PC-9 (cell line): ENCODE results near the gene CACNG5. TPM values are rescaled to one million over a fixed set of nuclear protein-coding genes. Genes with fewer than 3 reads are reported as not detected.
A peak's percentile ranks its signal among the peaks of the same experiment; 100 is the strongest.

Source experiments
- BruUV-seq: library from RNA; stranded (reverse); fragments of 400-500 nt; replicated peaks from 2 replicates; lab custom pipeline; 2021; lab: Mats Ljungman, UMichigan
- CTCF ChIA-PET: fragments of 300-600 bp; sonication (Branson Sonifier 250); formaldehyde crosslinking; loops from one replicate; lab custom pipeline; 2022; ENCODE audit warnings: antibody characterized with exemption; lab: Charles Lee
- POLR2A ChIA-PET: fragments of 300-600 bp; sonication (Branson Sonifier 250); formaldehyde crosslinking; loops from one replicate; lab custom pipeline; 2022; ENCODE audit warnings: antibody characterized with exemption; ENCODE audit not compliant: unreplicated experiment; lab: Charles Lee
- DNase-seq, 2 experiments: peaks; one replicate each; pipeline versions ENCODE4 v3.0.0 to v3.0.0-alpha.2; 2015 to 2022; ENCODE audit warnings: mixed read lengths in 1 of 2
- H2AFZ ChIP-seq: fragments of 200-600 bp; sonication (generic); 2 replicates; pipeline ENCODE4 v1.8.1; 2017; ENCODE audit warnings: antibody characterized with exemption
- H3F3A ChIP-seq: fragments of 200-600 bp; sonication (generic); 2 replicates; pipeline ENCODE4 v1.8.1; 2017; ENCODE audit warnings: antibody characterized with exemption, mild to moderate bottlenecking, low read depth; ENCODE audit not compliant: insufficient read depth
- H3K27ac ChIP-seq: fragments of 200-600 bp; sonication (generic); 2 replicates; pipeline ENCODE4 v1.6.1; 2016; ENCODE audit warnings: mixed run types
- H3K27me3 ChIP-seq: fragments of 200-600 bp; sonication (generic); 2 replicates; pipeline ENCODE4 v1.6.1; 2016; ENCODE audit warnings: low read depth, mixed run types; ENCODE audit not compliant: insufficient read depth
- H3K36me3 ChIP-seq: fragments of 200-600 bp; sonication (generic); 2 replicates; pipeline ENCODE4 v1.6.1; 2016; ENCODE audit warnings: low read depth, mixed run types
- H3K4me1 ChIP-seq: fragments of 200-600 bp; sonication (generic); replicated peaks from 2 replicates; pipeline ENCODE4 v1.6.1; 2016; ENCODE audit warnings: mixed run types; ENCODE audit not compliant: insufficient read depth
- H3K4me2 ChIP-seq: fragments of 200-600 bp; sonication (generic); 2 replicates; pipeline ENCODE4 v1.6.1; 2017; ENCODE audit warnings: mixed run types
- H3K4me3 ChIP-seq: fragments of 200-600 bp; sonication (generic); 2 replicates; pipeline ENCODE4 v1.6.1; 2016; ENCODE audit warnings: mixed run types
- H3K79me2 ChIP-seq: fragments of 200-600 bp; sonication (generic); 2 replicates; pipeline ENCODE4 v1.6.1; 2017; ENCODE audit warnings: low read depth, mixed run types
- H3K9me2 ChIP-seq: fragments of 200-600 bp; sonication (generic); 2 replicates; pipeline ENCODE4 v1.8.1; 2017; ENCODE audit warnings: mild to moderate bottlenecking; ENCODE audit not compliant: insufficient read depth
- H3K9me3 ChIP-seq: fragments of 200-600 bp; sonication (generic); 2 replicates; pipeline ENCODE4 v1.8.1; 2016; ENCODE audit warnings: low read depth; ENCODE audit not compliant: insufficient read depth
- H4K20me1 ChIP-seq: fragments of 200-600 bp; sonication (generic); 2 replicates; pipeline ENCODE4 v1.8.1; 2017; ENCODE audit not compliant: insufficient read depth
- CTCF ChIP-seq: fragments of 200-600 bp; sonication (generic); conservative IDR thresholded peaks from 2 replicates; pipeline ENCODE4 v1.6.1; 2017; ENCODE audit warnings: mixed run types, antibody characterized with exemption, mild to moderate bottlenecking, moderate library complexity
- EZH2 ChIP-seq: fragments of 200-600 bp; sonication (generic); IDR thresholded peaks from 2 replicates; pipeline ENCODE4 v1.8.0; 2017; ENCODE audit warnings: antibody characterized with exemption, low read depth
- intact Hi-C: fragments of 100-400 bp; cut with micrococcal nuclease; formaldehyde crosslinking; loops from one replicate; pipeline ENCODE4 v1.10.0; 2022; ENCODE audit not compliant: unreplicated experiment
- total RNA-seq: library from RNA; stranded (reverse); gene quantifications from 2 replicates; pipeline ENCODE4 v1.2.3, GENCODE V29; 2021

The CACNG5 gene
- total RNA-seq, 1 experiment from 2014 or later: not detected

GRCh38 chr17:66841328-66841727, 6.4 kb downstream of the CACNG5 start:
- POLR2A ChIA-PET: no interaction called here
- H3K4me1 ChIP-seq: no peaks in the 10 kb centered on the region
- no TSS peak for BruUV-seq
- no peaks in the 10 kb centered on the region for H3K9me2 ChIP-seq
- TF ChIP-seq CTCF (peak; percentile 50; the same call in 1 of the 2 replicates), EZH2 (no peak)
- CTCF ChIA-PET: no interaction called here
- no peak overlapping the region for H2AFZ ChIP-seq
- H3K4me2 ChIP-seq: no peak overlapping the region
- no peak for DNase-seq
- no peaks in the 10 kb centered on the region for H3F3A ChIP-seq
- H3K79me2 ChIP-seq: no peaks in the 10 kb centered on the region
- H4K20me1 ChIP-seq: no peaks in the 10 kb centered on the region
- H3K4me3 ChIP-seq: no peak overlapping the region
- no peaks in the 10 kb centered on the region for H3K36me3 ChIP-seq
- peaks cover 63% of the 10 kb centered on the region for H3K27me3 ChIP-seq
- H3K9me3 ChIP-seq: no peaks in the 10 kb centered on the region
- no peak overlapping the region for H3K27ac ChIP-seq
- intact Hi-C loops: no loop called here

- H3K27me3 ChIP-seq: peaks cover 63% of the 10 kb centered on the region
- no peaks in the 10 kb centered on the region for H3K79me2 ChIP-seq
- H2AFZ ChIP-seq: no peak overlapping the region
- intact Hi-C loops: no loop called here
- no peaks in the 10 kb centered on the region; the same call in 1 of the 2 replicates for H3K9me3 ChIP-seq
- POLR2A ChIA-PET: no interaction called here
- DNase-seq: no peak
- no peaks in the 10 kb centered on the region for H4K20me1 ChIP-seq
- no peaks in the 10 kb centered on the region for H3K9me2 ChIP-seq
- no peak overlapping the region for H3K4me3 ChIP-seq
- no TSS peak for BruUV-seq
- CTCF ChIA-PET: no interaction called here
- no peak overlapping the region for H3K27ac ChIP-seq
- TF ChIP-seq EZH2 (no peak), CTCF (peak; percentile 6; the same call in 1 of the 2 replicates)
- no peaks in the 10 kb centered on the region for H3F3A ChIP-seq
- H3K4me1 ChIP-seq: no peaks in the 10 kb centered on the region
- H3K4me2 ChIP-seq: no peak overlapping the region
- no peaks in the 10 kb centered on the region for H3K36me3 ChIP-seq
Measured at GRCh38 chr17:66841744-66842143, 6.8 kb downstream of the CACNG5 start.

- Histone ChIP-seq H3K9me3 (no peaks in the 10 kb centered on the region; the same call in 1 of the 2 replicates), H3K4me2 (no peak overlapping the region), H3K36me3 (no peaks in the 10 kb centered on the region), H3K4me1 (no peaks in the 10 kb centered on the region), H3K27me3 (peaks cover 63% of the 10 kb centered on the region), H3K79me2 (no peaks in the 10 kb centered on the region), H3K4me3 (no peak overlapping the region), H3F3A (no peaks in the 10 kb centered on the region), H2AFZ (no peak overlapping the region), H3K27ac (no peak overlapping the region), H4K20me1 (no peaks in the 10 kb centered on the region), H3K9me2 (no peaks in the 10 kb centered on the region)
- CTCF ChIA-PET: no interaction called here
- no peak for DNase-seq
- no peak for TF ChIP-seq EZH2
- TF ChIP-seq CTCF: no peak
- intact Hi-C loops: no loop called here
- POLR2A ChIA-PET: no interaction called here
- BruUV-seq: no TSS peak
Measured at GRCh38 chr17:66842505-66842904, 7.6 kb downstream of the CACNG5 start.
